GM12878 (cell line): Measurements from ENCODE around the gene CRTC1. TPM values are rescaled to one million over a fixed set of nuclear protein-coding genes. Genes with fewer than 3 reads are reported as not detected.

Source experiments
- ATAC-seq: fragments of 200-7000 bp; cut with Tn5 transposase; 3 replicates; pipeline ENCODE4 v1.9.1; 2020; ENCODE audit warnings: mild to moderate bottlenecking, moderate library complexity
- BruUV-seq: library from RNA; stranded (reverse); fragments of 400-500 nt; replicated peaks from 2 replicates; lab custom pipeline; 2021; lab: Mats Ljungman, UMichigan
- CTCF ChIA-PET: fragments of 300-600 bp; sonication (Branson Sonifier 250); formaldehyde crosslinking; extraction: SDS; loops from one replicate; lab custom pipeline; 2021; ENCODE audit warnings: inconsistent platforms; lab: Yijun Ruan, JAX
- POLR2A ChIA-PET: fragments of 350-600 bp; formaldehyde crosslinking; extraction: SDS; loops from one replicate; lab custom pipeline; 2021; ENCODE audit warnings: inconsistent platforms; lab: Charles Lee
- RAD21 ChIA-PET: fragments of 300-600 bp; sonication (Branson Sonifier 250); formaldehyde crosslinking; loops from one replicate; lab custom pipeline; 2023; ENCODE audit warnings: antibody characterized with exemption; ENCODE audit not compliant: unreplicated experiment; lab: Charles Lee
- SMC1A ChIA-PET: fragments of 300-600 bp; sonication (Branson Sonifier 250); formaldehyde crosslinking; loops from one replicate; lab custom pipeline; 2023; ENCODE audit not compliant: unreplicated experiment, uncharacterized antibody; lab: Charles Lee
- DNase-seq: peaks from one replicate; pipeline ENCODE4 v3.0.0-alpha.2; 2011; ENCODE audit warnings: low read depth, low spot score
- FAIRE-seq: peaks from 3 replicates; lab custom pipeline; 2011; peaks lifted over from hg19 to GRCh38; lab: Jason Lieb, UNC
- H2AFZ ChIP-seq: 2 replicates; pipeline ENCODE4 v1.6.0; 2011; ENCODE audit warnings: low read depth, low read length, control low read depth; ENCODE audit not compliant: control insufficient read depth
- H3K27ac ChIP-seq: 2 replicates; pipeline ENCODE4 v1.5.1; 2011; ENCODE audit warnings: control low read depth; ENCODE audit not compliant: control insufficient read depth, insufficient read depth
- H3K27me3 ChIP-seq, 2 experiments: replicated peaks in 1 of 2; 2 replicates each; pipeline versions ENCODE4 v1.6.0 to v1.6.1; 2011; ENCODE audit warnings: low read length in 1 of 2; ENCODE audit not compliant: control insufficient read depth in 2 of 2, insufficient read depth in 2 of 2
- H3K36me3 ChIP-seq, 2 experiments: 2 replicates each; pipeline ENCODE4 v1.5.1; 2011; ENCODE audit warnings: low read length in 1 of 2; ENCODE audit not compliant: control insufficient read depth in 2 of 2, insufficient read depth in 2 of 2
- H3K4me1 ChIP-seq: 2 replicates; pipeline ENCODE4 v1.6.1; 2011; ENCODE audit warnings: mild to moderate bottlenecking, low read length, moderate library complexity, mixed read lengths; ENCODE audit not compliant: control insufficient read depth, insufficient read depth
- H3K4me2 ChIP-seq: 2 replicates; pipeline ENCODE4 v1.6.0; 2011; ENCODE audit warnings: control low read depth; ENCODE audit not compliant: control insufficient read depth, insufficient read depth
- H3K4me3 ChIP-seq: fragments of 200-600 bp; sonication (generic); 2 replicates; pipeline ENCODE4 v1.5.1; 2016
- H3K79me2 ChIP-seq: 2 replicates; pipeline ENCODE4 v1.6.0; 2011; ENCODE audit warnings: low read length; ENCODE audit not compliant: control insufficient read depth, insufficient read depth
- H3K9ac ChIP-seq: 2 replicates; pipeline ENCODE4 v1.8.0; 2011; ENCODE audit warnings: low read length, control low read depth, mixed read lengths; ENCODE audit not compliant: control insufficient read depth, insufficient read depth
- H3K9me3 ChIP-seq: replicated peaks from 3 replicates; pipeline ENCODE4 v1.5.1; 2011; ENCODE audit warnings: mild to moderate bottlenecking, low read length; ENCODE audit not compliant: control insufficient read depth, insufficient read depth
- H4K20me1 ChIP-seq: 2 replicates; pipeline ENCODE4 v1.6.0; 2011; ENCODE audit not compliant: control insufficient read depth, insufficient read depth
- ASH2L ChIP-seq: fragments of 300-600, 200-600 bp; sonication (generic); IDR thresholded peaks from 2 replicates; pipeline ENCODE4 v1.6.1; 2017; ENCODE audit warnings: low read depth, mild to moderate bottlenecking, borderline replicate concordance
- CBFB ChIP-seq: IDR thresholded peaks from 2 replicates; pipeline ENCODE4 v1.6.1; 2016; ENCODE audit warnings: antibody characterized with exemption, low read depth
- CHD1 ChIP-seq: IDR thresholded peaks from 2 replicates; pipeline ENCODE4 v1.6.1; 2012; ENCODE audit warnings: low read depth, low read length, improper control_type of control experiment
- CHD2 ChIP-seq: IDR thresholded peaks from 2 replicates; pipeline ENCODE4 v1.6.1; 2011; ENCODE audit warnings: low read depth, low read length, improper control_type of control experiment, borderline replicate concordance
- E2F8 ChIP-seq: fragments of 450-650 bp; IDR thresholded peaks from 2 replicates; pipeline ENCODE4 v1.6.1; 2018; ENCODE audit warnings: mild to moderate bottlenecking, low read depth, moderate library complexity; ENCODE audit not compliant: partially characterized antibody
- FOS ChIP-seq: IDR thresholded peaks from 3 replicates; pipeline ENCODE4 v1.6.1; 2011; ENCODE audit warnings: borderline replicate concordance; ENCODE audit not compliant: insufficient read length; ENCODE audit errors: extremely low read depth
- PAX5 ChIP-seq: IDR thresholded peaks from 2 replicates; pipeline ENCODE4 v1.6.1; 2011; ENCODE audit warnings: low read depth, low read length, borderline replicate concordance
- RAD51 ChIP-seq: fragments of 450-650 bp; IDR thresholded peaks from 2 replicates; pipeline ENCODE4 v1.6.1; 2016; ENCODE audit warnings: moderate library complexity, mild to moderate bottlenecking, inconsistent platforms
- RUNX3 ChIP-seq: IDR thresholded peaks from 2 replicates; pipeline ENCODE4 v1.6.1; 2012; ENCODE audit warnings: low read length, inconsistent platforms
- STAT3 ChIP-seq: IDR thresholded peaks from 2 replicates; pipeline ENCODE4 v1.6.1; 2011; ENCODE audit warnings: low read depth, low read length, improper control_type of control experiment
- SUPT20H ChIP-seq: IDR thresholded peaks from 2 replicates; pipeline ENCODE4 v1.6.1; 2011; ENCODE audit warnings: low read depth, mild to moderate bottlenecking, low read length, moderate library complexity, borderline replicate concordance; ENCODE audit not compliant: control insufficient read depth
- TCF12 ChIP-seq: IDR thresholded peaks from 2 replicates; pipeline ENCODE4 v1.6.1; 2011; ENCODE audit warnings: low read depth, mild to moderate bottlenecking, low read length
- USF2 ChIP-seq: IDR thresholded peaks from 2 replicates; pipeline ENCODE4 v1.6.1; 2011; ENCODE audit warnings: low read depth, low read length, improper control_type of control experiment, borderline replicate concordance
- ZBTB4 ChIP-seq: fragments of 450-650 bp; formaldehyde crosslinking; IDR thresholded peaks from 2 replicates; pipeline ENCODE4 v1.4.0; 2022; ENCODE audit warnings: mild to moderate bottlenecking, moderate library complexity
- ZNF622 ChIP-seq: fragments of 450-650 bp; IDR thresholded peaks from 2 replicates; pipeline ENCODE4 v1.6.1; 2017; ENCODE audit warnings: mild to moderate bottlenecking, inconsistent platforms
- WGBS: methylation state at CpG from one replicate; pipeline ENCODE4 v1.1.6; 2016; ENCODE audit warnings: low lambda C conversion rate; ENCODE audit not compliant: insufficient replicate concordance, insufficient coverage; ENCODE audit errors: missing lambda C conversion rate; 5-methylcytosine and 5-hydroxymethylcytosine counted together
- in situ Hi-C: fragments of 300-500 bp; cut with MboI; formaldehyde crosslinking; loops from 9 replicates; pipeline ENCODE4 v1.14.3; 2018; ENCODE audit warnings: mixed read lengths
- intact Hi-C: fragments of 100-400 bp; cut with micrococcal nuclease; formaldehyde crosslinking; loops from one replicate; pipeline ENCODE4 v1.14.2; 2022; ENCODE audit not compliant: unreplicated experiment
- polyA plus RNA-seq, 11 experiments: library from polyadenylated mRNA; depleted of rRNA in 4 of 11; unstranded in 6 of 11; stranded (reverse) in 5 of 11; fragments of >200 nt; fragmentation: Nextera tagmentation in 4 of 11; fragmentation: Illumina TruSeq in 1 of 11; extraction: Ambion mirVana in 4 of 11; extraction: Trizol in 1 of 11; gene quantifications; 1 replicate in 1 of 11; 2 replicates in 10 of 11; pipeline versions ENCODE4 v1.2.1 to v1.2.3, GENCODE V29; 2011 to 2016; ENCODE audit warnings: inconsistent platforms in 2 of 11, missing spikeins in 2 of 11, low read depth in 1 of 11
- total RNA-seq, 4 experiments: library from RNA; depleted of rRNA in 3 of 4; stranded (reverse); fragments of >200 nt in 3 of 4; fragmentation: Illumina TruSeq in 1 of 4; extraction: Trizol in 1 of 4; gene quantifications; 2 replicates each; pipeline versions ENCODE4 v1.2.1 to v1.2.3, GENCODE V29; 2013 to 2021

The CRTC1 gene
- total and polyA plus RNA-seq, 10 of the 15 experiments (the other 5 are each of a cell fraction or from before 2014, with no cell fraction given): 0.02 to 4.6 (median 1.1) TPM; not detected in 1

- H3K4me1 ChIP-seq: no peaks in the 10 kb centered on the region
- no TSS peak for BruUV-seq
- DNase-seq (no peak), FAIRE-seq (no peak), ATAC-seq (no peak)
- in situ Hi-C loops: no loop called here
- ChIA-PET SMC1A (no interaction called here), POLR2A (no interaction called here), CTCF (no interaction called here), RAD21 (no interaction called here)
- no peak overlapping the region for H2AFZ ChIP-seq
- H4K20me1 ChIP-seq: no peaks in the 10 kb centered on the region
- no peaks in the 10 kb centered on the region for H3K36me3 ChIP-seq
- 30% methylated on average over 8 of the region's 8 CpGs for WGBS
- no peaks in the 10 kb centered on the region; the same call in 2 of the 3 replicates for H3K9me3 ChIP-seq
- no peak overlapping the region for H3K27ac ChIP-seq
- H3K27me3 ChIP-seq: no peaks in the 10 kb centered on the region; a peak in 1 of 4 replicates
- no peak overlapping the region for H3K4me3 ChIP-seq
- H3K79me2 ChIP-seq: no peaks in the 10 kb centered on the region
- H3K9ac ChIP-seq: no peak overlapping the region
- H3K4me2 ChIP-seq: no peak overlapping the region
- intact Hi-C loops: no loop called here
- TF ChIP-seq ZNF622 (no peak), RUNX3 (no peak), PAX5 (no peak), FOS (no peak), ZBTB4 (CRISPR knock-in tag) (no peak), CBFB (no peak), USF2 (no peak), ASH2L (no peak), CHD2 (no peak), TCF12 (no peak), E2F8 (no peak), RAD51 (no peak), SUPT20H (no peak), STAT3 (no peak), CHD1 (no peak)
Observed at GRCh38 chr19:18804643-18805042, 121.2 kb downstream of the CRTC1 start.
